ENCODE measurements around the gene TNFRSF9.

GRCh38 chr1:7954683-7955082 is 14.0 kb upstream of the TNFRSF9 start:
- TF ChIP-seq CTCF (IDR thresholded peaks at IDR 0.05) (no peak), ZFX (IDR thresholded peaks at IDR 0.05; ENCODE audit: borderline replicate concordance) (no peak)
